HG03378 (cell line): ENCODE measurements around the gene CSNK1A1.

Experiments
- ATAC-seq: cut with Tn5 transposase; IDR thresholded peaks from one replicate; pipeline ENCODE4 v1.9.1; 2021; ENCODE audit warnings: mild to moderate bottlenecking, moderate library complexity; ENCODE audit not compliant: unreplicated experiment

The CSNK1A1 gene

DNA sequence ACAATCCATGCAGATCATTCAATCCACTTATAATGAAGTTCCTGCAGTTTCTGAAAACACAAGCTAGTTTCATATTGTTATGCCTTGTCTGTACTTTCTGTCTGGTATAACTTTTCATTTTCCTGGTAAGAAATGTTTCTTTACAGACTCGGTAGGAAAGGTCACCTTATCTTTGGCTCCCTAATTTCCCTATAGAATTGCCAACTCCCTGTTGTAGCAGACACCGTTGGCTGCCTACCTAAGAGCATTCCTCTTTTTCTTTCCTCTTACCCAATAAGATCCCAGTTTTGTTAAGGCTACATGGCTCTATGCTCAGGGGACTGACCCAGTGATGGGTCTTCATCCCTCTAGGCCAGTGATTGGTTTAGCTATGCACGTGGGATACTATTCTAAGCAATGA, 23.9 kb upstream of the CSNK1A1 start:
- ATAC-seq = no peak

DNA sequence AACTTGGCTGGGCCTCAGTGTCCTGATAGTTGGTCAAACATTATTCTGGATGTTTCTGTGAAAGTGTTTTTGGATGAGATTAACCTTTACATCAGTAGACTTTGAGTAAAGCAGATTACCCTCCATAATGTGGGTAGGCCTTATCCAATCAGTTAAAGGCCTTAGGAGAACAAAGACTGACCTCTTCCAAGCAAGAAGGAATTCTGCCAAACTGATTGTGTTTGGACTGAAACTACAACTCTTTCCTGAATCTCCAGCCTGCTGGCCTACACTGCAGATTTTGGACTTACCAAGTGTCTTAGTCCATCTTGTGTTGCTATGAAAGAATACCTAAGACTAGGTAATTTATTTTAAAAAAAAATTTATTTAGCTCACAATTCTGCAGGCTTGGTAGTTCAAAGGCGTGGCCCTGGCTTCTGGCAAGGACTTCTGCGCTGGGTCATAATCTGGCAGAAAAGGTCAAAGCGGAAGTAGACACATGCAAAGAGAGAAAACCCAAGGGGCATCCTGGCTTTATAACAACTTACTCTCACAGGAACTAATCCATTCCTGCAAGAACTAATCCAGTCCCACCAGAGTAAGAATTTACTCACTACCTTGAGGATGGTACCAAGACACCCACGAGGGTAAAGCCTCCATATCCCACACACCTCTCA, 21.5 kb upstream of the CSNK1A1 start:
- no peak for ATAC-seq

- no peak for ATAC-seq
These were observed 20.9 kb upstream of the CSNK1A1 start for GRCh38 chr5:149572170-149572569.

DNA sequence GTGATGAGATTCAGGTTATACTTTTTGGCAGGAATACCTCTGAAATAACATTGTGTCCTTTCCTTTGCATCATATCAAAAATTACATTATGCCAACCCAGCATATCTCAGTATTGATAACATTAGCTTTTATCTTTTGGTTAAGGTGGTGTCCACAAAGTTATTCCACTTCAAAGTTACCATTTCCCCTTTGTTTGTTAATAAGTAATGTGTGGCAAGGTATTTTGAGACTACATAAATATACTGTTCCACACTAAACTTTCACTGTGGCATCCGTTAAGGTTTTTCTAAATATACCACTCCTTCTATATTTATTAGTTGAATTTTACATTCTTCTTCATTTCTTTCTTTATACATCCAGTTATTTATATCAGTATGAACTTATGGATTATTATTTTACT, 16.0 kb upstream of the CSNK1A1 start:
- ATAC-seq = no peak

DNA sequence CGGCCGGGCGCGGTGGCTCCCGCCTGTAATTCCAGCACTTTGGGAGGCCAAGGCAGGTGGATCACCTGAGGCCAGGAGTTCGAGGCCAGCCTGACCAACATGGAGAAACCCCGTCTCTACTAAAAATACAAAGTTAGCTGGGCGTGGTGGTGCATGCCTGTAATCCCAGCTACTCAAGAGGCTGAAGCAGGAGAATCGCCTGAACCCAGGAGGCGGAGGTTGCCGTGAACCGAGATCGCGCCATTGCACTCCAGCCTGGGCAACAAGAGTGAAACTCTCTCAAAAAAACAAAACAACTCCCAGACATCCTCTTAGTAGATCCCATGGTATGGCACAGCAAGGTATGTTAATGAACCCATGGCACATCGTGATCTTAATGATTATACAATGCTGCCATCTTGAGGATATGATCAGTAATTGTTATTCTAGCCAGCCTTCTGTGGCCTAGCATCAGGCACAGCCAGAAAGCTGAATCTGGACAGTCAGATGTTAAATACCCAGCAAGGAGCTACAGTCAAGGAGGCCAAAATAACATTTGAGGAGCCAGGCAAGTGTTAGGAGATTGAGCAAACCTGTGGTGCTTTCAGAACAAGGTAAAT, 13.4 kb upstream of the CSNK1A1 start:
- ATAC-seq = peak; percentile 95

DNA sequence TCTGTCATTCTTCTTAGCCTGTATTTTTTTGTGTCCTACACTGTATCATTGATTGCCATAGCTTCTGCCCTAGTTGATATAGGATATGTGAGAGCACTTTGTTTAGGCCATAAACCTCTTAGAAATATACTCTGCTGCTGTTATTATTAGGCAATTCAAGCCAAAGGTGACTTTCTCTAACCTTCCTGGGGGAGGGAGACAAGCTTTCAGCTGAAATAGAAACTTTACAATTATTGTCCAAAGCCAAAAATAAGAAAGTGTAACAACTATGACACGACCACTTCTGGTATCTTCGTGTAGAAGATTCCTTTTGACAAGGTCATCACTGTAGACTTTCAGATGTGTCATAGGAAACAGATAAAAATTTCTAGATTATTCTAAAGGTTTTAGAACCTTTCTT, 12.2 kb upstream of the CSNK1A1 start:
- no peak for ATAC-seq

GRCh38 chr5:149561848-149562247, 10.6 kb upstream of the CSNK1A1 start:
- ATAC-seq = no peak

DNA sequence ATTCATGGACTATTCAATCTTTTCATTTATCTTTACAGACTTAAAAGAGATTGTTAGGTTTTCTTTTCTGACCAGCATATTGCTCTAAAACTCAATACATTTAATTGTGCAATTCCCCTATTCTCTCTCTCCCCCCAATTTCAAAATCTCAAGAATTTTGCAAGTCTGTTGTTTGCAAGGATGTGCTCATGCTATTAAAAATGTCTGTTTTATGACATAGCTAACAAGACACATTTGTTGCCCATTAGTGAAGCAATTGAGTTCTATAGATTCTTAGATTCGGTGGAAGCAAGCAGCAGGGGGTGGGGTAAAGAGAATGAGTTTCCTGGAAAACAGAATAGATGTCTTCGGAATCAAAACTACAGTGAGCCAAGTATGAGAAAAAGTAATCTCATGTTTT, 8.5 kb upstream of the CSNK1A1 start:
- ATAC-seq = no peak

GRCh38 chr5:149552553-149553160, 1.4 kb upstream of the CSNK1A1 start:
- ATAC-seq = no peak

GRCh38 chr5:149552038-149552494, 827 bp upstream of the CSNK1A1 start:
- no peak for ATAC-seq

DNA sequence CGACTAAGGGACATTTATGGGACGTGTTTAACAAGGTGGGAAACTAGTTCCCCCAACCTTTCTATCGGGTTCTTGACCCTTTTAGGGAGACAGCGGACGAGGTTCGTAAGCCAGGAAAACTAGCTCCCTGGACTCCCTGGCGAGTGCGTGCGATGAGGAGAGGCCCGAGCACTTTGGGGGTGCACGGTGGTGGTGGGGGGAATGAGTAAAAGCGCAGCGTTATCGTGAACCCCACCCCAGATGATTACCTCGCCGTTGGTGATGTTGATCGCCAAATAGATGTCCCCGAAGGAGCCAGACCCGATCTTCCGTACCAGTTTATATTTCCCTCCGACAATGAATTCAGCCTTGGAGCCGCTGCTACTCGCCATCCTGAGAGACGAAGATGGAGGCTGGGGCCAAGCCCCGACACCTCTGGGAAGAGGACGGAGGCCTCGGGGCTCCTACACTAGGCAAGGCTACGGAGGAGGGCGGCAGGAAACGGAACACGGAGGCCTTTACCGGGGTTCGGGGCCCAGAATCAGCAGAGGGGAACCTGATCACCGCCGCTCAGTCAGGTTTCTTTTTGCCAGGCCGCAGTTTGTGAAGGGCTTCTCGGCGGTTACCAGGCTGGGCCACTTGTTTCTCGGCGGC, 529 bp downstream of the CSNK1A1 start:
- ATAC-seq = no peak

DNA sequence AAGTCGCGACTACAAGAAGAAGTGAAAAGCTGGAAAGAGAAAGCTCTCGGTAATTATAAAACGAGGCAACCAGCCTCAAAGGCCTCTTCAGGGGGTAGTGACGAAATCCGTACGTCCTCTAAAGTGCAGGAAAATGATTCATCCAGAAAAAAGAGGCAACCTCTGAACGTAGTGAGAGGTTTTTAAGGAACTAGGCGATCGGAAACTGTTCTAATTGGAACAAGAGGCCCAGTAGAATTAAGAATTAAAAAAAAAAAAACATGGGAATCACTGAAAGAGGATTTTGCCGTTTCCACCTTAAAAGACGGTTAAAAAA, 1.0 kb downstream of the CSNK1A1 start:
- ATAC-seq = no peak

- ATAC-seq = peak; percentile 25
These were observed 1.6 kb downstream of the CSNK1A1 start for GRCh38 chr5:149549461-149550267.

DNA sequence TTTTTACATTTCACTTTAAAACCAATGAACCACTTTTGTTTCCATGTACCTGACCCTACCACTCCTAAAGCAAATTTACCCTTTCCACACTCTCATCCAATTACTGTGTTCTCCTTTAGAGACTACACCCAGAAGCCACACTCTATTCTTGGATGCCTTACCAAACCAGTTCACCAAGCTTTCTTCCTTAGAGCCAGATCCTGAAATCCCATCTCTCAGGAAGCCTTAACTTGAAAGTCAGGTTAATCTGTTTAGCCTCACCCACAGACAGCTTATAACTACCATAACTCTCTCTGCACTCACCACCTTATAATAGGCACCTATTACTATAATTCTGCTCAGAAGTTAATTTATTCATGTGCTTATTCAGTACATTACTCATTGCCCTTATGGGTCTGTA, 4.3 kb downstream of the CSNK1A1 start:
- no peak for ATAC-seq

- no peak for ATAC-seq
These were observed 5.9 kb downstream of the CSNK1A1 start for GRCh38 chr5:149545327-149545726.

DNA sequence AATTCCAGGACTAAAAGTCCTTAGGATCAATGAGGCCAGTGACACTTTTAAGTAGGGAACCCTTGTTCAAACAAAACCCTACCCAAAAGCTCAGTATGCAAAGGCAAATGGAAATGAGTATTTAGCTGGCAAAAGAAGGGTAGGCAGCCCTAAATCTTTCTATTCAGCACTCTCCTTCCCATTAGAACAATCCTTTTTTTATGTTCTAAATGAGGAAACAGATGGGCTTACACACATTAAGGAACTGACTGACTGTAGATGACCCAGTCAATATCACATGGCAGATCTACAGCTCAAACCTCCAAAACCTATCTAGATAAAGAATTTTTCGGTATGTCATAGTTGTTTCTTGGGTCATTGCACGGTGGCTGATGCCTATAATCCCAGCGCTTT, 7.2 kb downstream of the CSNK1A1 start:
- no peak for ATAC-seq

DNA sequence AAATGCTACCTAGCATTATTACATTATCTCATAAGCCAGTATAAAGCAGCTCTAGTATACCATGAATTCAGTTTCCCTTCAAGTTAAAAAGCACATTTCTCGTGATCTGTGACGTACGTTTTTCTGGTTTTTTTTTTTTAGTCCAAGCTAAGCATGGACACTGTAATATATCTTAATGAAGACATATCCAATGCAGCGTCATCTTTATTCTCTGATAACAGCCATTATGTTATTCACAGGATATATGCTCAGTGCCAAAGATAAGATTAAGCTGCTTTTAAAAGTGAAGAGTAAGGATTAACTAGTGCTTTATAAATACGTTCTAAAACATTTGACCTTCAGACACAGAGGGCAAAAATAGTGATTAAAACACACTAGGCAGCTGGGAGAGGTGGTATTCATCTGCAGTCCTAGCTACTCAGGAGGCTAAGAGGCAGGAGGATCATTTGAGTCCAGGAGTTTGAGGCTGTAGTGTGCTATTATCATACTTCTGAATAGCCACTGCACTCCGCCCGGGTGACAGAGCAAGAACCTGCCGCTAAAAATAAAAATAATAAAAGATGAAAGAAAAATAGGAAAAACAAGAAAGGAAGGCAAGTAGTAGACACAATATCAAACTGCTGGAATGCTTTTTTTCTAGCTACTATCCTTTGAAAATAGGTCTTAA, 7.7 kb downstream of the CSNK1A1 start:
- ATAC-seq = no peak

- ATAC-seq = no peak
These were observed 9.3 kb downstream of the CSNK1A1 start for GRCh38 chr5:149541893-149542292.

- ATAC-seq = no peak
These were observed 11.2 kb downstream of the CSNK1A1 start for GRCh38 chr5:149540089-149540488.

DNA sequence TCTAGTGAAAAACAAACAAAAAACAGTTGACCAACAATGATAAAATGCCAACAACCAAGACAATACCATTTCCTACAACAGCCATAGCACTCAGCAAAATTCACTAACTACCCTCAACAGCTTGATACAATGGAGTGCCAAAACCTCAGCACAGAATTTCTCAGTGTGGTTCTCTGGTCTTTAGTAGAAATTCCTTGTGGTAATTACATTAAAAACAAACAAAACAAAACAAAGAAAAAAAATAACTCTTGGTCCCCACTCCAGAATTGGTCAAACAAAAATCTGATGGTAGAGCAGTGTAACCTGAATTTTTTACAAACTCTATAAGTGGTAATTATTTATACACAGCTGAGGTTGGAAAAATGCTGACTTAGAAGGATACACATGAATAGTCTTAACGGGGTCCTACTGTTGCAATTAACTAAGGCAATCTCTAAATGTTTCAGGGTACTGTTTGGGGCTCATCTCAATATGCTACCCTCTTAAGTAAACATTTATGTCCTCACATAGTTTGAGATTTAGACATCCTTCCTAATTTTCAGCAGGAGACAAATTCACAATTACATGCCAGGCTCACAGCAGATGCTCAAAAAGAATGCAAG, 13.8 kb downstream of the CSNK1A1 start:
- ATAC-seq = no peak
